H9 (cell line): ENCODE results near the gene TBL3. TPM values are rescaled to one million over a fixed set of nuclear protein-coding genes. Genes with fewer than 3 reads are reported as not detected.
A peak's percentile ranks its signal among the peaks of the same experiment; 100 is the strongest.

Experiments
- DNase-seq: peaks from one replicate; pipeline ENCODE4 v3.0.0-alpha.2; 2017
- H2AFZ ChIP-seq: one replicate; pipeline ENCODE4 v1.6.1; 2013; ENCODE audit warnings: mild to moderate bottlenecking, low read length, control low read depth, moderate library complexity
- H2AK5ac ChIP-seq: 2 replicates; pipeline ENCODE4 v1.6.1; 2013; ENCODE audit warnings: low read length, control low read depth, mixed read lengths; ENCODE audit not compliant: insufficient read length
- H2BK120ac ChIP-seq: one replicate; pipeline ENCODE4 v1.6.1; 2013; ENCODE audit warnings: low read depth, mild to moderate bottlenecking, low read length, control low read depth, inconsistent platforms; ENCODE audit not compliant: poor library complexity, severe bottlenecking
- H2BK12ac ChIP-seq: 2 replicates; pipeline ENCODE4 v1.6.1; 2013; ENCODE audit warnings: low read length, control low read depth, mixed read lengths, low read depth; ENCODE audit not compliant: insufficient read length
- H2BK15ac ChIP-seq: 2 replicates; pipeline ENCODE4 v1.6.1; 2013; ENCODE audit warnings: low read depth, low read length, control low read depth
- H2BK20ac ChIP-seq: one replicate; pipeline ENCODE4 v1.6.1; 2013; ENCODE audit warnings: low read depth, mild to moderate bottlenecking, low read length, control low read depth, inconsistent platforms; ENCODE audit not compliant: poor library complexity, severe bottlenecking
- H2BK5ac ChIP-seq: 2 replicates; pipeline ENCODE4 v1.6.1; 2013; ENCODE audit warnings: low read length, control low read depth, mixed read lengths; ENCODE audit not compliant: insufficient read length
- H3K14ac ChIP-seq: 2 replicates; pipeline ENCODE4 v1.6.1; 2013; ENCODE audit warnings: low read length, control low read depth; ENCODE audit not compliant: insufficient read depth
- H3K18ac ChIP-seq: 2 replicates; pipeline ENCODE4 v1.6.1; 2013; ENCODE audit warnings: low read depth, mild to moderate bottlenecking, mixed read lengths, low read length, control low read depth; ENCODE audit not compliant: insufficient read length
- H3K23ac ChIP-seq: 2 replicates; pipeline ENCODE4 v1.6.1; 2013; ENCODE audit warnings: low read length, control low read depth, mixed read lengths, low read depth; ENCODE audit not compliant: insufficient read length
- H3K23me2 ChIP-seq: 2 replicates; pipeline ENCODE4 v1.6.1; 2013; ENCODE audit warnings: low read depth, mild to moderate bottlenecking, mixed read lengths, low read length, control low read depth; ENCODE audit not compliant: insufficient read length, poor library complexity, severe bottlenecking
- H3K27ac ChIP-seq: 2 replicates; pipeline ENCODE4 v1.5.1; 2013; ENCODE audit warnings: low read length, control low read depth, mixed read lengths, low read depth; ENCODE audit not compliant: insufficient read length
- H3K27me3 ChIP-seq: 2 replicates; pipeline ENCODE4 v1.6.1; 2013; ENCODE audit warnings: low read length, control low read depth, inconsistent platforms; ENCODE audit not compliant: insufficient read depth
- H3K4ac ChIP-seq: 2 replicates; pipeline ENCODE4 v1.6.1; 2013; ENCODE audit warnings: low read depth, mild to moderate bottlenecking, control low read depth, inconsistent platforms, low read length, moderate library complexity
- H3K4me1 ChIP-seq: 2 replicates; pipeline ENCODE4 v1.6.1; 2013; ENCODE audit warnings: low read length, control low read depth, inconsistent platforms; ENCODE audit not compliant: insufficient read depth
- H3K4me2 ChIP-seq: 2 replicates; pipeline ENCODE4 v1.6.1; 2013; ENCODE audit warnings: low read length, control low read depth, mixed read lengths; ENCODE audit not compliant: insufficient read length, insufficient read depth
- H3K56ac ChIP-seq: 2 replicates; pipeline ENCODE4 v1.6.1; 2013; ENCODE audit warnings: low read depth, mild to moderate bottlenecking, mixed read lengths, low read length, control low read depth; ENCODE audit not compliant: insufficient read length
- H3K79me1 ChIP-seq: 2 replicates; pipeline ENCODE4 v1.6.1; 2013; ENCODE audit warnings: low read depth, mild to moderate bottlenecking, moderate library complexity, low read length, control low read depth, inconsistent platforms; ENCODE audit not compliant: insufficient read depth, poor library complexity, severe bottlenecking
- H3K79me2 ChIP-seq: 2 replicates; pipeline ENCODE4 v1.6.1; 2013; ENCODE audit warnings: low read length, control low read depth, inconsistent platforms; ENCODE audit not compliant: insufficient read depth
- H3K9ac ChIP-seq: 2 replicates; pipeline ENCODE4 v1.6.1; 2013; ENCODE audit warnings: low read length, control low read depth, mixed read lengths; ENCODE audit not compliant: insufficient read length; ENCODE audit errors: extremely low read depth
- H3K9me3 ChIP-seq: one replicate; pipeline ENCODE4 v1.6.1; 2013; ENCODE audit warnings: low read depth, low read length, inconsistent platforms; ENCODE audit not compliant: control insufficient read depth
- H3T11ph ChIP-seq: one replicate; pipeline ENCODE4 v1.6.1; 2013; ENCODE audit warnings: mild to moderate bottlenecking, low read length, control low read depth, inconsistent platforms
- H4K20me1 ChIP-seq: one replicate; pipeline ENCODE4 v1.6.1; 2013; ENCODE audit not compliant: control insufficient read depth, insufficient read length, insufficient read depth
- H4K5ac ChIP-seq: 2 replicates; pipeline ENCODE4 v1.6.1; 2013; ENCODE audit warnings: low read depth, mild to moderate bottlenecking, mixed read lengths, low read length, control low read depth; ENCODE audit not compliant: insufficient read length
- H4K8ac ChIP-seq: replicated peaks from 2 replicates; pipeline ENCODE4 v1.6.1; 2013; ENCODE audit warnings: low read length, control low read depth, mixed read lengths, low read depth; ENCODE audit not compliant: insufficient read length
- H4K91ac ChIP-seq: 2 replicates; pipeline ENCODE4 v1.6.1; 2013; ENCODE audit warnings: low read depth, mild to moderate bottlenecking, moderate library complexity, mixed read lengths, low read length, control low read depth; ENCODE audit not compliant: insufficient read length
- H3K27ac Mint-ChIP-seq, 3 experiments: 2 replicates in 2 of 3; 3 replicates in 1 of 3; pipeline ENCODE4 v1.8.0; 2020 to 2021; ENCODE audit warnings: mixed read lengths in 3 of 3, mild to moderate bottlenecking in 1 of 3, moderate library complexity in 1 of 3
- H3K27me3 Mint-ChIP-seq: 2 replicates; pipeline ENCODE4 v1.8.0; 2021; ENCODE audit warnings: low read depth, mild to moderate bottlenecking, moderate library complexity, mixed read lengths
- H3K36me3 Mint-ChIP-seq, 3 experiments: 2 replicates in 2 of 3; 3 replicates in 1 of 3; pipeline ENCODE4 v1.8.0; 2020 to 2021; ENCODE audit warnings: low read depth in 3 of 3, mixed read lengths in 3 of 3; ENCODE audit not compliant: insufficient read depth in 1 of 3
- H3K4me1 Mint-ChIP-seq, 2 experiments: 2 replicates each; pipeline ENCODE4 v1.8.0; 2020; ENCODE audit warnings: mixed read lengths in 2 of 2
- H3K4me3 Mint-ChIP-seq, 2 experiments: 2 replicates in 1 of 2; 3 replicates in 1 of 2; pipeline ENCODE4 v1.8.0; 2020 to 2021; ENCODE audit warnings: mild to moderate bottlenecking in 2 of 2, mixed read lengths in 2 of 2, moderate library complexity in 1 of 2
- H3K9me3 Mint-ChIP-seq, 2 experiments: 2 replicates in 1 of 2; 3 replicates in 1 of 2; pipeline ENCODE4 v1.8.0; 2020; ENCODE audit warnings: mild to moderate bottlenecking in 2 of 2, mixed read lengths in 2 of 2, moderate library complexity in 1 of 2
- CTCF ChIP-seq: fragments of 200-600 bp; sonication (generic); conservative IDR thresholded peaks from 3 replicates; pipeline ENCODE4 v1.8.0; 2021; ENCODE audit warnings: antibody characterized with exemption, mild to moderate bottlenecking
- WGBS: extraction: QIAGEN DNeasy Blood & Tissue Kit; methylation state at CpG from one replicate; pipeline ENCODE4 v1.1.7; 2013; ENCODE audit warnings: missing lambda C conversion rate, low lambda C conversion rate, mixed read lengths; ENCODE audit not compliant: insufficient read length; ENCODE audit errors: extremely low coverage; 5-methylcytosine and 5-hydroxymethylcytosine counted together
- total RNA-seq: library from RNA; stranded (reverse); gene quantifications from 2 replicates; pipeline ENCODE4 v1.2.1, GENCODE V29; 2021

TBL3 gene
- total RNA-seq, 1 experiment from 2014 or later, result 54.0 TPM

GRCh38 chr16:1983544-1984346, 11.9 kb downstream of the TBL3 start, which contains the start of gene GFER:
TSS of gene GFER (plus strand) at chr16:1984193. CDS start at chr16:1984219, 26 bp downstream.
- Histone ChIP-seq H3K23ac (no peak within 1 kb of the TSS), H3T11ph (no peak within 1 kb of the TSS), H3K4me2 (peak within 1 kb of the TSS; percentile 81), H3K56ac (no peak within 1 kb of the TSS), H3K27me3 (peaks cover 25% of the 10 kb centered on the region), H3K27ac (no peak within 1 kb of the TSS), H2BK5ac (no peak within 1 kb of the TSS), H4K8ac (no peak within 1 kb of the TSS), H2AFZ (no peak within 1 kb of the TSS), H3K79me2 (no peaks in the 10 kb centered on the region; the same call in 1 of the 2 replicates), H3K18ac (peak within 1 kb of the TSS; percentile 38), H4K20me1 (peaks cover 2% of the 10 kb centered on the region), H4K91ac (no peak within 1 kb of the TSS), H4K5ac (no peak within 1 kb of the TSS), H2AK5ac (no peak within 1 kb of the TSS), H2BK15ac (no peak within 1 kb of the TSS), H2BK20ac (no peak within 1 kb of the TSS), H2BK12ac (no peak within 1 kb of the TSS), H3K9ac (peak within 1 kb of the TSS; percentile 52), H2BK120ac (no peak within 1 kb of the TSS), H3K4me1 (no peaks in the 10 kb centered on the region; the same call in 1 of the 2 replicates), H3K14ac (peak within 1 kb of the TSS; percentile 52; the same call in 1 of the 2 replicates), H3K4ac (no peak within 1 kb of the TSS), H3K79me1 (no peaks in the 10 kb centered on the region), H3K9me3 (no peaks in the 10 kb centered on the region), H3K23me2 (peaks cover 24% of the 10 kb centered on the region)
- Mint-ChIP-seq H3K4me1 (peaks cover 22 to 30% of the 10 kb centered on the region in 2 experiments), H3K36me3 (peaks cover 0 to 20% (median 18%) of the 10 kb centered on the region in 3 experiments), H3K27ac (peak within 1 kb of the TSS; percentile 26 to 92 (median 50); a peak in 4 of 7 replicates), H3K27me3 (peaks cover 52% of the 10 kb centered on the region), H3K9me3 (no peaks in the 10 kb centered on the region; a peak in 1 of 5 replicates), H3K4me3 (peak within 1 kb of the TSS; percentile 85 to 88)
- WGBS, result no CpG with 5 or more reads among the region's 109 CpGs
- DNase-seq, result peak; percentile 95
- peak; percentile 55 for TF ChIP-seq CTCF
